ENCODE results near the gene RECQL. TPM values are rescaled to one million over a fixed set of nuclear protein-coding genes. Genes with fewer than 3 reads are reported as not detected.

The RECQL gene
- total RNA-seq, 2 donors from 2014 or later = 15.7 to 15.8 TPM

DNA sequence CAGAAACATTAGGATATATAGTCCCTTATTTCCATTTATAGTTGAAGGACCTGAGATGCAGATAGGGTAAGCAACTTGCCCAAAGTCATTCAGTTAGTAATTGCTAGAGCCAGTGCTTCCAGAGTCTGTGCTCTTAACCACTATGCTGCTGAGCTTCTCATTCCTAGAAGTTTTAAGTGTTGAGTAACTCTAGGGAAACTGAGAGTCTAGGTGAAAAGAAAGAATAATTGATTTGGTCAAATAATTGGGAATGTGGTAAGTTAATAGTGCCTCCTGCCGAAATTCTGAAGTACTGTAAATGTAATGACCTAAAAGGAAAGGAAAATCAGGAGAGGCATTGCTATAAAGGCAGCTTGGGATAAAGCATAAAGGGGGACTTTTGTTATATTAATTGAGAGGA lies 49.9 kb downstream of the RECQL start:
- Histone ChIP-seq H3K4me1 (no peaks in the 10 kb centered on the region), H3K9ac (ENCODE audit: low read depth in 2 of 2, low read length in 2 of 2) (no peak overlapping the region), H3K27ac (no peak overlapping the region), H3K4me3 (no peak overlapping the region), H3K36me3 (no peaks in the 10 kb centered on the region), H3K9me3 (no peaks in the 10 kb centered on the region), H3K27me3 (no peaks in the 10 kb centered on the region)
- TF ChIP-seq, protein P1, sequence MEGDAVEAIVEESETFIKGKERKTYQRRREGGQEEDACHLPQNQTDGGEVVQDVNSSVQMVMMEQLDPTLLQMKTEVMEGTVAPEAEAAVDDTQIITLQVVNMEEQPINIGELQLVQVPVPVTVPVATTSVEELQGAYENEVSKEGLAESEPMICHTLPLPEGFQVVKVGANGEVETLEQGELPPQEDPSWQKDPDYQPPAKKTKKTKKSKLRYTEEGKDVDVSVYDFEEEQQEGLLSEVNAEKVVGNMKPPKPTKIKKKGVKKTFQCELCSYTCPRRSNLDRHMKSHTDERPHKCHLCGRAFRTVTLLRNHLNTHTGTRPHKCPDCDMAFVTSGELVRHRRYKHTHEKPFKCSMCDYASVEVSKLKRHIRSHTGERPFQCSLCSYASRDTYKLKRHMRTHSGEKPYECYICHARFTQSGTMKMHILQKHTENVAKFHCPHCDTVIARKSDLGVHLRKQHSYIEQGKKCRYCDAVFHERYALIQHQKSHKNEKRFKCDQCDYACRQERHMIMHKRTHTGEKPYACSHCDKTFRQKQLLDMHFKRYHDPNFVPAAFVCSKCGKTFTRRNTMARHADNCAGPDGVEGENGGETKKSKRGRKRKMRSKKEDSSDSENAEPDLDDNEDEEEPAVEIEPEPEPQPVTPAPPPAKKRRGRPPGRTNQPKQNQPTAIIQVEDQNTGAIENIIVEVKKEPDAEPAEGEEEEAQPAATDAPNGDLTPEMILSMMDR (IDR thresholded peaks at IDR 0.05) = no peak
- intact Hi-C loops (cut with DNase I) = no loop called here
- DNase-seq = no peak

DNA sequence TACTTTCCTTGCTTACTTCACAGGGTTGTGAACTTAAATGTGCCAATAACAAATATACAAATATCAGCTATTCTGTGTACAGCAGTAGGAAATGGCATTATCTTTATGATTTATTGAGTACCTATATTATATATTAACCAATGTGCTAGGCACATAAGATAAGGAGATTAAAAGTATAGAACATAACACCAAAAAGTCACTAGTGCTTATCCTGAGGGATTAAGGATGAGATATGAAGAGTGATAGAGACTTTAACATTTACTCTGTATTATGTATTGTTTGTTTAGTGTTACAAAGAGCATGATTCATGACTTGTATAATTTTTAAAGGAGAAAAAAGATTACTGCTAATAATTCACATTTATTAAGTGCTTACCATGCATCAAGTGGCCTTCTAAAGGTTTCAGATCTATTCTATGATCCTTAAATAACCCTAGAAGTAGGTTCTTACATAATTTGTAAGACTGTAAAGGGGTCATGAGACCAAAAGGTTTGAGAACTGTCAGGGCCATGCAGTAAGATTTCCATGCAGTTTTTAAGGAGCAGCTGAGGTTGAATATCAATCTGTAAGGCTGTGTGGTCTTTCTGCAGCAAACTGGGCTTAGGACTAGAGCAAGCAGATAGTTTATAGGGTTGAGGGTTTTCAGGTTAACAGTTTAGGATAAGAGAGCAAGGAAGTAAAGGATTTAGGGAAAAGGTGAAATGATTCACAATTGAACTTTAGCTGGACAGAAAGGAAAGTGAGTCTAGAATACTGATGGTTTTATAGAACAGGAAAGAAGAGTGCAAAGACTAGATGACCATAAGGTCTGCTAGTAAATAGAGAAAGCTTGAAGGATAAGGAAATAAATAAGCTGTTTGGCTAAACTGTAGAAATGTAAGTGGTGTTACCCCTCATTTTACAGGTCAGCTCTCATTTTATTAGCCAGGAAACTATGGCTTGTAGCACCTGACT lies 57.0 kb downstream of the RECQL start:
- no peaks in the 10 kb centered on the region for H3K36me3 ChIP-seq
- H3K27ac ChIP-seq = no peak overlapping the region
- H3K9ac ChIP-seq (ENCODE audit: low read depth in 2 of 2, low read length in 2 of 2) = no peak overlapping the region
- H3K4me1 ChIP-seq = no peaks in the 10 kb centered on the region
- no peaks in the 10 kb centered on the region for H3K9me3 ChIP-seq
- no peak overlapping the region for H3K4me3 ChIP-seq
- H3K27me3 ChIP-seq = no peaks in the 10 kb centered on the region
- TF ChIP-seq, protein P1 (IDR thresholded peaks at IDR 0.05) = no peak
- no peak for DNase-seq
- intact Hi-C loops (cut with DNase I) = loop anchor here (10.0 kb wide), 1 partner anchor 60 kb away; the partner anchor contains the start of genes GOLT1B and RECQL

DNA sequence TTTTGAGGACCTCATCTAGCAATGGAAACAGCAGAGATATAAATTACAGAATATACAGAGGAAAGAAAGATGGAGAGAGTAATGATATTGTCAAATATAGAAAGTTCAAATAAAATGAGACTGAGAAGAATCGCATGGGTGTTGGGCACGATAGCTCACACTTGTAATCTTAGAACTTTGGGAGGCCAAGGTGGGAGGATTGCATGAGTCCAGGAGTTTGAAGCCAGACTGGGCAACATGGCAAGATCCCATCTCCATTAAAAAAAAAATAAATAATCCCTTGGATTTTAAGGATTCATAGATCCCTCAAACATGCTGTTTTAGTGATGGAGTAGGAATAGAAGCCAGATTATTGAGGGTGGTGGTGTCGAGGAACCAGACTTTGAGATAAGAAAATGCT lies 62.1 kb downstream of the RECQL start:
- H3K27me3 ChIP-seq = no peaks in the 10 kb centered on the region
- DNase-seq = no peak
- H3K9ac ChIP-seq (ENCODE audit: low read depth in 2 of 2, low read length in 2 of 2) = no peak overlapping the region
- TF ChIP-seq, protein P1 (IDR thresholded peaks at IDR 0.05) = no peak
- no peak overlapping the region for H3K27ac ChIP-seq
- no peaks in the 10 kb centered on the region for H3K9me3 ChIP-seq
- H3K36me3 ChIP-seq = no peaks in the 10 kb centered on the region
- H3K4me3 ChIP-seq = no peak overlapping the region
- no peaks in the 10 kb centered on the region for H3K4me1 ChIP-seq
- intact Hi-C loops (cut with DNase I) = loop anchor here (10.0 kb wide), 1 partner anchor 215 kb away; the partner anchor contains the start of gene LDHB

DNA sequence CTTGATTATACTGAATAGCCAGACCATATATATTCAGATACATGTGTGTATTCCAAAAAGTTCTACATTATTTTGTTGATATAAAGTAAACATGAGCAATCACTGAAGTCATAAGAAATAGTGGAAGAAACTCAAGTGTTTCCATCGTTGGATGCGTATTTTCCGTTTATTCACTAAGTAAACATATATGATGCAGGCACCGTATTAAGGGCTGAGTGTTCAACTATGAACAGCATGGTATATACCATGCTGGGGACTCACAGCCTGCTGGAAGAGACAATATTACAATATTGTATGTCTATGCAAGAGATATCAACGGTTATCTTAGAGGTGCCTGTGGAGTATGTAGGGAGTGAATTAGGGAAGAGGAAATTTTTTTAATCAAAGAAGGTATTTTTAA lies 62.8 kb downstream of the RECQL start:
- H3K27ac ChIP-seq = peak overlapping the region; percentile 84
- H3K9me3 ChIP-seq = no peaks in the 10 kb centered on the region
- no peak overlapping the region for H3K9ac ChIP-seq (ENCODE audit: low read depth in 2 of 2, low read length in 2 of 2)
- DNase-seq = no peak
- no peaks in the 10 kb centered on the region for H3K27me3 ChIP-seq
- TF ChIP-seq, protein P1 (IDR thresholded peaks at IDR 0.05) = no peak
- intact Hi-C loops (cut with DNase I) = loop anchor here (10.0 kb wide), 1 partner anchor 216 kb away; the partner anchor contains the start of gene LDHB
- no peaks in the 10 kb centered on the region for H3K4me1 ChIP-seq
- H3K4me3 ChIP-seq = peak overlapping the region; percentile 79
- H3K36me3 ChIP-seq = no peaks in the 10 kb centered on the region

DNA sequence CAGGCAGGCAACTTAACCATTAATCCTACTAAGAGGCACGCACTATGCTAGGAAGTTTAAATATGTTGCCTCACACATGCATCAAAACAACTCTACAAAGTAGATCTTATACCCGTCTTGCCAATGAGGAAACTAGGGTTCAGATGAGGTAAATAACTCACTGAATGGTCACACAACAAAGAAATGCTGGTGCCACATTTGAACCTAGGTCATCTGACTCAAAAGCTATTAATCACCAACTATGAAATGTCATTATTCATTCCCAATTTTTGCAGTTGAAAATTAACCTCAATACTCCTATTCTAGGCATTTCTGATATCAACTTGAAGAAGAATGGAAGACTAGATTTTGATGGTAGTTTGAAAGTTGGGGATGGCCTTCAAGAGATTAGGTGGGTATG lies 66.7 kb downstream of the RECQL start:
- DNase-seq = no peak
- Histone ChIP-seq H3K27ac (no peak overlapping the region), H3K9me3 (no peaks in the 10 kb centered on the region), H3K9ac (ENCODE audit: low read depth in 2 of 2, low read length in 2 of 2) (no peak overlapping the region), H3K27me3 (no peaks in the 10 kb centered on the region), H3K4me3 (no peak overlapping the region), H3K36me3 (no peaks in the 10 kb centered on the region), H3K4me1 (no peaks in the 10 kb centered on the region)
- intact Hi-C loops (cut with DNase I) = loop anchor here (10.0 kb wide), 1 partner anchor 220 kb away; the partner anchor contains the start of gene LDHB
- TF ChIP-seq, protein P1 (IDR thresholded peaks at IDR 0.05) = no peak
